MM.1S (cell line): Measurements from ENCODE around the gene NUPR2.
"Not testable (repeated sequence)": the region's sequence is repeated elsewhere in the genome, so short reads cannot be mapped to it uniquely, and the experiment has no call there.

ENCODE experiments used
- DNase-seq: peaks from one replicate; pipeline ENCODE4 v3.0.0-alpha.2; 2015
- H2AFZ ChIP-seq: fragments of 300-600 bp; sonication (generic); 2 replicates; pipeline ENCODE4 v1.6.0; 2016; ENCODE audit warnings: antibody characterized with exemption, low read length
- H3F3A ChIP-seq: fragments of 300-600 bp; sonication (generic); 2 replicates; pipeline ENCODE4 v1.6.1; 2016; ENCODE audit warnings: mild to moderate bottlenecking, antibody characterized with exemption, low read length, moderate library complexity, mixed read lengths; ENCODE audit not compliant: insufficient read depth
- H3K27ac ChIP-seq: fragments of 300-600 bp; sonication (generic); 2 replicates; pipeline ENCODE4 v1.5.1; 2016; ENCODE audit warnings: mild to moderate bottlenecking, low read length
- H3K27me3 ChIP-seq: fragments of 300-600 bp; sonication (generic); replicated peaks from 2 replicates; pipeline ENCODE4 v1.6.0; 2016; ENCODE audit warnings: low read length; ENCODE audit not compliant: insufficient read depth
- H3K36me3 ChIP-seq: fragments of 300-600 bp; sonication (generic); replicated peaks from 2 replicates; pipeline ENCODE4 v1.6.1; 2016; ENCODE audit warnings: mild to moderate bottlenecking, low read length, mixed read lengths; ENCODE audit not compliant: insufficient read depth
- H3K4me1 ChIP-seq: fragments of 300-600 bp; sonication (generic); 2 replicates; pipeline ENCODE4 v1.6.1; 2016; ENCODE audit warnings: low read length, mixed read lengths
- H3K4me2 ChIP-seq: fragments of 300-600 bp; sonication (generic); 2 replicates; pipeline ENCODE4 v1.6.0; 2016; ENCODE audit warnings: low read depth, low read length
- H3K4me3 ChIP-seq: fragments of 300-600 bp; sonication (generic); 2 replicates; pipeline ENCODE4 v1.5.1; 2016; ENCODE audit warnings: low read length, mixed read lengths
- H3K79me2 ChIP-seq: fragments of 300-600 bp; sonication (generic); 2 replicates; pipeline ENCODE4 v1.6.1; 2016; ENCODE audit warnings: mixed run types, low read length, mixed read lengths
- H3K9ac ChIP-seq: fragments of 300-600 bp; sonication (generic); 2 replicates; pipeline ENCODE4 v1.6.1; 2016; ENCODE audit warnings: low read length, mixed read lengths
- H3K9me2 ChIP-seq: fragments of 300-600 bp; sonication (generic); replicated peaks from 2 replicates; pipeline ENCODE4 v1.6.1; 2016; ENCODE audit warnings: mild to moderate bottlenecking, low read length, mixed read lengths; ENCODE audit not compliant: insufficient read depth
- H3K9me3 ChIP-seq: fragments of 300-600 bp; sonication (generic); replicated peaks from 2 replicates; pipeline ENCODE4 v1.6.1; 2016; ENCODE audit warnings: mild to moderate bottlenecking, low read length, mixed read lengths; ENCODE audit not compliant: insufficient read depth
- H4K20me1 ChIP-seq: fragments of 300-600 bp; sonication (generic); 2 replicates; pipeline ENCODE4 v1.6.1; 2016; ENCODE audit warnings: mild to moderate bottlenecking, low read length, moderate library complexity, mixed read lengths; ENCODE audit not compliant: insufficient read depth
- CTCF ChIP-seq: fragments of 300-600 bp; sonication (generic); IDR thresholded peaks from 2 replicates; pipeline ENCODE4 v1.5.1; 2016; ENCODE audit warnings: antibody characterized with exemption, low read length, mixed read lengths
- EZH2 ChIP-seq: fragments of 300-600 bp; sonication (generic); optimal IDR thresholded peaks from 2 replicates; pipeline ENCODE3; 2017; ENCODE audit warnings: low read depth, mild to moderate bottlenecking, antibody characterized with exemption, low read length, mixed read lengths
- EZH2phosphoT487 ChIP-seq: fragments of 300-600 bp; sonication (generic); IDR thresholded peaks from 2 replicates; pipeline ENCODE4 v1.6.1; 2018; ENCODE audit warnings: antibody characterized with exemption, low read length

The NUPR2 gene

GRCh38 chr7:56099653-56100052, 16.6 kb downstream of the NUPR2 start:
- H3K27ac ChIP-seq: no peak overlapping the region
- no peaks in the 10 kb centered on the region for H4K20me1 ChIP-seq
- peaks cover 21% of the 10 kb centered on the region for H3K36me3 ChIP-seq
- no peaks in the 10 kb centered on the region for H3K9me2 ChIP-seq
- no peak overlapping the region for H3K9ac ChIP-seq
- H3K4me1 ChIP-seq: peaks cover 6% of the 10 kb centered on the region; the same call in 1 of the 2 replicates
- no peak for TF ChIP-seq EZH2phosphoT487
- 0 out of 2 replicates have a peak, but pooled peaks have one; percentile 5 for TF ChIP-seq CTCF
- H2AFZ ChIP-seq: no peak overlapping the region
- H3K79me2 ChIP-seq: peaks cover 26% of the 10 kb centered on the region
- no peak overlapping the region for H3K4me2 ChIP-seq
- no peaks in the 10 kb centered on the region for H3K9me3 ChIP-seq
- H3F3A ChIP-seq: peaks cover 31% of the 10 kb centered on the region
- no peaks in the 10 kb centered on the region for H3K27me3 ChIP-seq
- no peak for DNase-seq
- no peak overlapping the region for H3K4me3 ChIP-seq

- not testable (repeated sequence) for H3K27me3 ChIP-seq, H3K4me3 ChIP-seq, H4K20me1 ChIP-seq, H3K4me1 ChIP-seq, DNase-seq, H3K9me2 ChIP-seq, H2AFZ ChIP-seq, H3K9ac ChIP-seq, H3K9me3 ChIP-seq
- Histone ChIP-seq H3K4me2 (peak overlapping the region; percentile 15; the same call in 1 of the 2 replicates), H3K27ac (peak overlapping the region; percentile 57; the same call in 1 of the 2 replicates), H3K36me3 (peaks cover 17% of the 10 kb centered on the region), H3F3A (peaks cover 28% of the 10 kb centered on the region), H3K79me2 (peaks cover 14% of the 10 kb centered on the region)
Measured at GRCh38 chr7:56098187-56099008, 17.8 kb downstream of the NUPR2 start.

- no peak for TF ChIP-seq EZH2
- Histone ChIP-seq H3K4me1 (peaks cover 6% of the 10 kb centered on the region; the same call in 1 of the 2 replicates), H3K9me2 (no peaks in the 10 kb centered on the region), H3K9ac (no peak overlapping the region), H2AFZ (no peak overlapping the region), H3K27ac (peak overlapping the region; percentile 57; the same call in 1 of the 2 replicates), H3K4me2 (no peak overlapping the region), H3K79me2 (peaks cover 7% of the 10 kb centered on the region), H3K27me3 (no peaks in the 10 kb centered on the region), H4K20me1 (no peaks in the 10 kb centered on the region), H3K36me3 (peaks cover 11% of the 10 kb centered on the region), H3K4me3 (no peak overlapping the region), H3K9me3 (no peaks in the 10 kb centered on the region), H3F3A (peaks cover 24% of the 10 kb centered on the region)
- peak; percentile 71 for DNase-seq
Measured at GRCh38 chr7:56097700-56098099, 18.5 kb downstream of the NUPR2 start.

GRCh38 chr7:56092789-56093531, 23.3 kb downstream of the NUPR2 start, which contains the start of gene PHKG1:
Gene PHKG1, minus strand, starts transcription at chr7:56092952. Its CDS starts 4,011 bp downstream, at chr7:56088941.
- Histone ChIP-seq H2AFZ (no peak within 1 kb of the TSS), H3K36me3 (no peaks in the 10 kb centered on the region), H3K27ac (no peak within 1 kb of the TSS), H3K9me2 (no peaks in the 10 kb centered on the region), H3K79me2 (no peaks in the 10 kb centered on the region), H4K20me1 (no peaks in the 10 kb centered on the region), H3F3A (peaks cover 1% of the 10 kb centered on the region), H3K9me3 (no peaks in the 10 kb centered on the region), H3K4me2 (no peak within 1 kb of the TSS), H3K27me3 (no peaks in the 10 kb centered on the region), H3K9ac (no peak within 1 kb of the TSS), H3K4me3 (no peak within 1 kb of the TSS), H3K4me1 (no peaks in the 10 kb centered on the region; the same call in 1 of the 2 replicates)
- no peak for TF ChIP-seq CTCF
- TF ChIP-seq EZH2: no peak
- no peak for TF ChIP-seq EZH2phosphoT487
- DNase-seq: no peak

GRCh38 chr7:56092388-56092787, 23.8 kb downstream of the NUPR2 start:
- not testable (repeated sequence) for H3F3A ChIP-seq, H2AFZ ChIP-seq, H3K27me3 ChIP-seq, H3K9me2 ChIP-seq, H3K9me3 ChIP-seq, DNase-seq, H3K36me3 ChIP-seq, H3K4me1 ChIP-seq, H3K4me2 ChIP-seq, H3K79me2 ChIP-seq, H3K9ac ChIP-seq, H3K27ac ChIP-seq, H4K20me1 ChIP-seq, H3K4me3 ChIP-seq
